Tongue (tissue), 2 donors: Measurements from ENCODE around the gene TSC22D3. TPM values are rescaled to one million over a fixed set of nuclear protein-coding genes. Genes with fewer than 3 reads are reported as not detected.

Source experiments
- DNase-seq: peaks from one replicate; pipeline ENCODE4 v3.0.0-alpha.2; 2015
- total RNA-seq: library from RNA; depleted of rRNA; stranded (reverse); fragments of >200 nt; gene quantifications from one replicate; pipeline ENCODE4 v1.2.3, GENCODE V29; 2014

TSC22D3 gene
- total RNA-seq, 1 donor from 2014 or later, result 144 TPM

GRCh38 chrX:107730991-107731766 lies 44.4 kb downstream of the TSC22D3 start:
- DNase-seq, result no peak

- DNase-seq, result no peak
Observed at GRCh38 chrX:107730298-107730655, 45.3 kb downstream of the TSC22D3 start.

GRCh38 chrX:107729558-107730297 lies 45.9 kb downstream of the TSC22D3 start:
- no peak for DNase-seq

- no peak for DNase-seq
Observed at GRCh38 chrX:107728371-107729099, 47.1 kb downstream of the TSC22D3 start.

GRCh38 chrX:107726816-107727534 lies 48.6 kb downstream of the TSC22D3 start:
- DNase-seq, result no peak

GRCh38 chrX:107725761-107726555 lies 49.6 kb downstream of the TSC22D3 start:
- DNase-seq, result no peak

GRCh38 chrX:107724653-107725052 lies 50.9 kb downstream of the TSC22D3 start:
- DNase-seq, result no peak

GRCh38 chrX:107723511-107723910 lies 52.1 kb downstream of the TSC22D3 start:
- DNase-seq, result no peak

- no peak for DNase-seq
Observed at GRCh38 chrX:107721966-107722707, 53.5 kb downstream of the TSC22D3 start.

GRCh38 chrX:107721318-107721717 lies 54.3 kb downstream of the TSC22D3 start:
- no peak for DNase-seq

- DNase-seq, result peak; percentile 88
Observed at GRCh38 chrX:107718156-107718621, 57.4 kb downstream of the TSC22D3 start.

GRCh38 chrX:107716816-107717700 lies 58.5 kb downstream of the TSC22D3 start:
- DNase-seq, result peak; percentile 88

GRCh38 chrX:107716118-107716684 lies 59.4 kb downstream of the TSC22D3 start:
- DNase-seq, result peak; percentile 69

GRCh38 chrX:107715331-107716117 lies 60.1 kb downstream of the TSC22D3 start:
- DNase-seq, result no peak

GRCh38 chrX:107714206-107714891 lies 61.2 kb downstream of the TSC22D3 start:
- no peak for DNase-seq

GRCh38 chrX:107713543-107714205 lies 61.9 kb downstream of the TSC22D3 start:
- no peak for DNase-seq

- no peak for DNase-seq
Observed at GRCh38 chrX:107713203-107713542, 62.4 kb downstream of the TSC22D3 start.
